GM19099 (cell line): ENCODE measurements around the gene FIBCD1.

Experiments
- POLR2A ChIP-seq: IDR thresholded peaks from 3 replicates; pipeline ENCODE4 v1.6.1; 2011; ENCODE audit warnings: low read depth; ENCODE audit not compliant: insufficient read length; ENCODE audit errors: extremely low read depth

FIBCD1 gene

GRCh38 chr9:130894546-130894945 is 44.5 kb downstream of the FIBCD1 start:
- TF ChIP-seq POLR2A: no peak

- TF ChIP-seq POLR2A: no peak
These were observed 45.5 kb downstream of the FIBCD1 start for GRCh38 chr9:130893341-130894101.

- TF ChIP-seq POLR2A: no peak
These were observed 46.4 kb downstream of the FIBCD1 start for GRCh38 chr9:130892477-130893304.

GRCh38 chr9:130891688-130892476 is 47.2 kb downstream of the FIBCD1 start:
- TF ChIP-seq POLR2A: no peak

- no peak for TF ChIP-seq POLR2A
These were observed 48.0 kb downstream of the FIBCD1 start for GRCh38 chr9:130890870-130891687.

- TF ChIP-seq POLR2A: no peak
These were observed 48.9 kb downstream of the FIBCD1 start for GRCh38 chr9:130890124-130890523.

GRCh38 chr9:130888146-130888885 is 50.7 kb downstream of the FIBCD1 start:
- no peak for TF ChIP-seq POLR2A

- no peak for TF ChIP-seq POLR2A
These were observed 51.4 kb downstream of the FIBCD1 start for GRCh38 chr9:130887494-130888144.

GRCh38 chr9:130886981-130887380 is 52.1 kb downstream of the FIBCD1 start:
- TF ChIP-seq POLR2A: no peak

GRCh38 chr9:130885484-130886375 is 53.3 kb downstream of the FIBCD1 start:
- TF ChIP-seq POLR2A: no peak

GRCh38 chr9:130884542-130885483 is 54.2 kb downstream of the FIBCD1 start:
- no peak for TF ChIP-seq POLR2A

- TF ChIP-seq POLR2A: no peak
These were observed 54.9 kb downstream of the FIBCD1 start for GRCh38 chr9:130884111-130884531.

- TF ChIP-seq POLR2A: no peak
These were observed 55.6 kb downstream of the FIBCD1 start for GRCh38 chr9:130883479-130883878.
